ENCODE data around the gene MUC13. TPM values are rescaled to one million over a fixed set of nuclear protein-coding genes. Genes with fewer than 3 reads are reported as not detected.

The MUC13 gene
- total RNA-seq, 4 donors from 2014 or later: 1.7 TPM; not detected in 3

DNA sequence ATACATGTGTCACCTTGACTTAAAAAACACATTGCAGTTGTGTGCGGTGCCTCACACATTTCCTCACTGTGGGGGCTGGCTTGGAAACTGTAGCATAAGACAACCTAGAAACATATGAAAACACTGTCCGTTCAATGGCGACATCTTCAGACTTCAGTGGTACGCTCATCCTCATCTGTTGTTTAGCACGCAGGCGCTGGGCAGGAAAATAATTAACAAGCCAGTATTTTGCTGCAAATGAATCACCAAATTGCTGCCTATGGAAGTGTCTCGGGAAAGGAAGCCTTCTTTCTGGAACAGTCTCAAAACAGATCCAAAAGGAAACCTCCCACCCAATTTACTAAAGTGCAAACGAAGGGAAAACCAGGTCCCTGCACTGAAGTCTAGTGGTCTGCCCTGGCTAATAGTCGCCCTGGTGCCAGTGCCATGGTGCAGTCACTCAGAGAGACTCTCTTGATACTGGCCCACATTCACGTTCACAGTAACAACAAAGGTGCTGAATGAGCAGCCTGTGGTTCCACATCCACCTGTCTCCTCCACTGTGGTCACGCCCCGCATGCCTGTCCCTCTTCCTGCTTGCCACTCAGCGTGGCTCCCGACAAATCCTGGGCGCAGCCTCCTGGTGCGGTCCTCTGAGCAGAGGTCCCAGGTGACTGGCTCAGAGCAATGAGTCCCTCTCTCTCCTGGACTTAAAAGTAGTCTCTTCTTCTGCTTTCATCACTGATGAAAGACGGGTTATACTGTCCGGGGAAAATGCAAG is 35.6 kb upstream of the MUC13 start:
- in situ Hi-C loops (cut with MboI; ENCODE audit: low sequenced_read_pairs in 4 of 4): no loop called here
- H3K27ac ChIP-seq: no peak overlapping the region
- peaks cover 0 to 33% of the 10 kb centered on the region in 2 donors for H3K36me3 ChIP-seq
- TF ChIP-seq, protein P1, sequence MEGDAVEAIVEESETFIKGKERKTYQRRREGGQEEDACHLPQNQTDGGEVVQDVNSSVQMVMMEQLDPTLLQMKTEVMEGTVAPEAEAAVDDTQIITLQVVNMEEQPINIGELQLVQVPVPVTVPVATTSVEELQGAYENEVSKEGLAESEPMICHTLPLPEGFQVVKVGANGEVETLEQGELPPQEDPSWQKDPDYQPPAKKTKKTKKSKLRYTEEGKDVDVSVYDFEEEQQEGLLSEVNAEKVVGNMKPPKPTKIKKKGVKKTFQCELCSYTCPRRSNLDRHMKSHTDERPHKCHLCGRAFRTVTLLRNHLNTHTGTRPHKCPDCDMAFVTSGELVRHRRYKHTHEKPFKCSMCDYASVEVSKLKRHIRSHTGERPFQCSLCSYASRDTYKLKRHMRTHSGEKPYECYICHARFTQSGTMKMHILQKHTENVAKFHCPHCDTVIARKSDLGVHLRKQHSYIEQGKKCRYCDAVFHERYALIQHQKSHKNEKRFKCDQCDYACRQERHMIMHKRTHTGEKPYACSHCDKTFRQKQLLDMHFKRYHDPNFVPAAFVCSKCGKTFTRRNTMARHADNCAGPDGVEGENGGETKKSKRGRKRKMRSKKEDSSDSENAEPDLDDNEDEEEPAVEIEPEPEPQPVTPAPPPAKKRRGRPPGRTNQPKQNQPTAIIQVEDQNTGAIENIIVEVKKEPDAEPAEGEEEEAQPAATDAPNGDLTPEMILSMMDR (IDR thresholded peaks at IDR 0.05 in 4 of 5, conservative IDR thresholded peaks at IDR 0.05 in 1 of 5): no peak
- no peak for TF ChIP-seq POLR2A (IDR thresholded peaks at IDR 0.05)
- no peak for ATAC-seq
- H3K4me3 ChIP-seq: no peak overlapping the region
- H3K4me1 ChIP-seq: no peaks in the 10 kb centered on the region
- H3K9me3 ChIP-seq: no peaks in the 10 kb centered on the region
- DNase-seq: no peak
- no peaks in the 10 kb centered on the region for H3K27me3 ChIP-seq
- intact Hi-C loops (cut with DNase I; ENCODE audit: low total_unique reads): no loop called here

DNA sequence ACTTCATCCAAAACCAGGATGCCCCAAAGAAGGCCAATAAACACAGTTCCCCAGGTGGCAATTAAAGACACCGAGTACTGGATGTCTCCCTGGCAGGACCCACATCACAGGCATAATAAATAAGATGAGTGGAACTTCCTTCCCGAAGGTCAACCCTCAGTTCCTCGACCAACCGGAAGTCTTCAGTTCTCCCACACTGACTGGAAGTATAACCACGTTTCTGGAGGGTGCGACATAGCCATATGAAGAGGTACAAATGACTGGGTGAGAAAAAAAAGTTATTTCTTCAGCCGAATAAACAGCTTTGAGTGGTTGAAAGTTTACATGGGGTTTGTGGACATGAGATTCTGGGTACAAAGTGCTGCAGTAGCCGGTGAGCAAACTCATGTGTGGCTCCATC is 34.6 kb upstream of the MUC13 start:
- ATAC-seq (no peak), DNase-seq (no peak)
- in situ Hi-C loops (cut with MboI; ENCODE audit: low sequenced_read_pairs in 4 of 4) (no loop called here), intact Hi-C loops (cut with DNase I; ENCODE audit: low total_unique reads) (no loop called here)
- Histone ChIP-seq H3K4me3 (no peak overlapping the region), H3K36me3 (peaks cover 0 to 33% of the 10 kb centered on the region in 2 donors), H3K4me1 (no peaks in the 10 kb centered on the region), H3K9me3 (no peaks in the 10 kb centered on the region), H3K27me3 (no peaks in the 10 kb centered on the region), H3K27ac (no peak overlapping the region)
- no peak for TF ChIP-seq POLR2A (IDR thresholded peaks at IDR 0.05)
- TF ChIP-seq, protein P1 (IDR thresholded peaks at IDR 0.05 in 4 of 5, conservative IDR thresholded peaks at IDR 0.05 in 1 of 5): no peak

DNA sequence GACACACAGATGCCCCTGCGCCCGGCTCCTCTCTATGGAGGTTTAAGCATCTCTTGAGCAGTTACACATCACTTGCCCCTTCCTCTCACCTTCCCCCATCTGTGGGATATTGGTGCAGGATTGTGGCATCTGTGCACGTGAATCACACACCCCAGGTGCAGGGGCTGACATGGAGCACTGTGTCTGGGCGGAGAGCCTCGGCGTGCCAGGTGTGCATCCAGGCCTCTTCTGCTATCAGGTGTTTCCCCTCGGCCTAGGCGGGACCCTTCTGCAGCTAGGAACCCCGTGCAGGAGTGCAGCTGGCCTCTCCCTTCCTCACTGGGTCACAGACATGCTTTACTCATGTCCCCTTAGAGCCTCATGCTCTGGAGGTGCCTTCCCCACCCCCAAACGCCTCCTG is 33.4 kb upstream of the MUC13 start:
- no peak overlapping the region for H3K4me3 ChIP-seq
- in situ Hi-C loops (cut with MboI; ENCODE audit: low sequenced_read_pairs in 4 of 4): no loop called here
- no peak for TF ChIP-seq POLR2A (IDR thresholded peaks at IDR 0.05)
- TF ChIP-seq, protein P1 (IDR thresholded peaks at IDR 0.05 in 4 of 5, conservative IDR thresholded peaks at IDR 0.05 in 1 of 5): no peak
- peaks cover 0 to 26% of the 10 kb centered on the region in 2 donors for H3K36me3 ChIP-seq
- intact Hi-C loops (cut with DNase I; ENCODE audit: low total_unique reads): no loop called here
- no peaks in the 10 kb centered on the region for H3K27me3 ChIP-seq
- no peak overlapping the region for H3K27ac ChIP-seq
- H3K4me1 ChIP-seq: no peaks in the 10 kb centered on the region
- no peak for DNase-seq
- no peak for ATAC-seq
- no peaks in the 10 kb centered on the region for H3K9me3 ChIP-seq

DNA sequence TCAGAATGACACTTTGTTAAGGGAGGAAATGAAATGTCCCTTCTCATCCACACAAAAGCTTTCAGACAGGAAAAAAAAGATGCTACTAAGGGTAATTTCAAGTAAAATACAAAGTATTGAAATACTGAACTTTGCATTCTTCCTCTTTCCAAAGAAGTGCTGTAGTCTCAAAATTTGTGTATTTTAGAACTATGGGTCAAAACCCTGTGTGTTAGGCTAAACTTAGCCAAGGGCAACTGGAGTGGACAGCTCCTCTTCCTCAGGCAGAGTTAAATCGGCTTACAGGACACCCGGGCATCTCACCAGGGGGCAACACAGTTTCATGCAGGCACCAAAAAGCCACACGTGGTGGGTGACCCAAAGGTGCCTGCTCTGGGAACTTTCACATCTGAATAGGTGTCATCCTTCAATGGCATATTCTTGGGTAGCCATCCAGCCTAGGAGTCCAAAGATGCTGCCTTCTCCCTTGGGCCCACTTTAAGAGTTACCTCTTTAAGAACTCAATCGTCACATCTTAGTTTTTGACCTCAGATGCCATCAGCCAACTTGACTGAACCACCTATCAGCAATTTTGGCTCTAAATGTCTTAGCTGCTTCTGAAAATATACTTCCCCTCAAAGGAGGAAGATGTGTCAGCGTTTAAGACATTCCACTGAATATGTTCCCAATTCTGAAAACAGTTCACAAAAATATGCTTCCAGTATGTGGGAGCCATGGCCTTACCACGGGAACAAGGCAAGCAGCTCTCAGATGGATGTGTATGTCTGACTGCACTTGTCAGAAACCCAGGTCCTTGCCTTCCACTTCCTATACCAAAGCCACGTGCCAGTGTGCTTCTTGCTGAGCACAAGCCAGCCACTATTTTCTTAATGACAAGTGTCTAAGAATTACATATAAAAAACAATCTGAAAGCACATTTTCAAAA is 32.2 kb upstream of the MUC13 start:
- no peak overlapping the region for H3K27ac ChIP-seq

More for the DNA sequence above, 32.2 kb upstream of the MUC13 start:
- ATAC-seq (peak in 1 of 2 donors; percentile 21), DNase-seq (no peak)
- in situ Hi-C loops (cut with MboI; ENCODE audit: low sequenced_read_pairs in 4 of 4): no loop called here
- H3K4me3 ChIP-seq: no peak overlapping the region
- peaks cover 0 to 19% of the 10 kb centered on the region in 2 donors for H3K36me3 ChIP-seq
- no peaks in the 10 kb centered on the region for H3K9me3 ChIP-seq
- intact Hi-C loops (cut with DNase I; ENCODE audit: low total_unique reads): no loop called here
- no peaks in the 10 kb centered on the region for H3K27me3 ChIP-seq
- TF ChIP-seq POLR2A (IDR thresholded peaks at IDR 0.05): no peak
- TF ChIP-seq, protein P1 (IDR thresholded peaks at IDR 0.05 in 4 of 5, conservative IDR thresholded peaks at IDR 0.05 in 1 of 5): no peak
- no peaks in the 10 kb centered on the region for H3K4me1 ChIP-seq

Data from gastrocnemius medialis (tissue), 4 donors.